NT2/D1 (cell line): ENCODE data around the gene TBX20.
"Not testable (repeated sequence)": the region's sequence is repeated elsewhere in the genome, so short reads cannot be mapped to it uniquely, and the experiment has no call there.

ENCODE experiments used
- DNase-seq: peaks from one replicate; pipeline ENCODE4 v3.0.0-alpha.2; 2011; ENCODE audit warnings: low read depth, low spot score
- H3K27me3 ChIP-seq: 2 replicates; pipeline ENCODE4 v1.6.0; 2011; ENCODE audit warnings: mild to moderate bottlenecking; ENCODE audit not compliant: insufficient read length, insufficient read depth
- H3K36me3 ChIP-seq: 2 replicates; pipeline ENCODE4 v1.6.1; 2011; ENCODE audit warnings: mild to moderate bottlenecking, low read length, mixed read lengths; ENCODE audit not compliant: insufficient read depth, insufficient read length
- H3K4me1 ChIP-seq: 2 replicates; pipeline ENCODE4 v1.5.1; 2011; ENCODE audit not compliant: insufficient read depth, insufficient read length
- H3K4me3 ChIP-seq: 2 replicates; pipeline ENCODE4 v1.5.1; 2011; ENCODE audit warnings: low read depth; ENCODE audit not compliant: insufficient read length
- H3K9ac ChIP-seq: 2 replicates; pipeline ENCODE4 v1.6.0; 2011; ENCODE audit warnings: low read depth; ENCODE audit not compliant: insufficient read length
- H3K9me3 ChIP-seq: 2 replicates; pipeline ENCODE4 v1.5.1; 2011; ENCODE audit warnings: mild to moderate bottlenecking, low read length; ENCODE audit not compliant: insufficient read depth

TBX20 gene

DNA sequence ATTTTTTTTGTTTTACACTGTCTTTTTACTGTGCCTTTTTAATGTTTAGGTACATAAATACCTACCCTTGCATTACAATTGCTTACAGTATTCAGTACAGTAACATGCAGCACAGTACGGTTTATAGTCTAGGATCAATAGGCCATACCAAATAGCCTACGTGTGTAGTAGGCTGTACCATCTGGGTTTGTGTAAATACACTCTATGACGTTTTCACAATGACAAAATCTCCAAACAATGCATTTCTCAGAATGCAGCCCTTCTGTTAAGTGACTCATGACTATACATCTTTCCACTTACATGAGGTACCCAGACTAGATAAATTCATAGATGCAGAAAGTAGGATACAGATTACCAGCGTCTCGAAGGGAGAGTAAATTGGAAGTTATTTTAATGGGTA, 26.5 kb downstream of the TBX20 start:
- H3K4me1 ChIP-seq, DNase-seq, H3K36me3 ChIP-seq, H3K4me3 ChIP-seq, H3K27me3 ChIP-seq, H3K9ac ChIP-seq, H3K9me3 ChIP-seq: not testable (repeated sequence)

DNA sequence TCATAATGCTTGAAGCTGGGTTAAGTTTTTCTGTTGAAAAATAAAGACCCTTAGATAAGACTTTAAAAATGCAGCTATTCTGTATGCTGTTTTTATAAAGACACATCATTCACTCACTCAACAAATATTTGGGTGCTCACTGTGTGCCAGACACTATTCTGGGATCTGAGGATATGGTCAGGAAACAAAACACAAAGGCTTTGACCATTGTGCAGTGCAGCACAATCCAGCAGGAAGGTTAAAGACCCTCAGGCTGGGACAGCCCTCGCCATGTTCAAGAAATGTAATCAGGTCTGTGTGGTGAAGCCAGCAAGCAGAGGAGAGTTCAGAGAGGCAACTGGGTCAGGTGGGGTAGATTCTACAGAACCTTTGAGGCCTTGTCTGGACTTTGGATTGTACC, 31.5 kb downstream of the TBX20 start:
- not testable (repeated sequence) for H3K9ac ChIP-seq, DNase-seq, H3K9me3 ChIP-seq, H3K4me3 ChIP-seq, H3K36me3 ChIP-seq, H3K27me3 ChIP-seq, H3K4me1 ChIP-seq

DNA sequence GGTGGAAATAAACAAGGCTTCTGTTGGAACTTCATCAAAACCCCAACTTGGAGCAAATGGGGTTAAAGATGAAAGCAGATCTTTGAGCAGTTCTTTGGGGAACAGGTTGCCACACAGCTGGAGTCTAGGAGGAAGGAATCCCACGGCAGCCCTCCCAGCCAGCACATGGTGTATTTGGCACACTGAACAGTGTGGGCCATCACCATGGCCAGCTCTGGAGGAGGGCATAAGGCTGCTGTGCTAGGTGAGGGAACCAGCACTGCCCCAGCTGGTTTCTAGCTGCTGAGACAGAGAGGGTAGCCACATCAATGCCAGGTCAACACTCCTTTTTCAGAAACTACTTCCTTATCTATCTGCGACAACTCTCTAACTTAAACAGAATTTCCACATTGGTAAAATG, 33.7 kb downstream of the TBX20 start:
- not testable (repeated sequence) for H3K4me1 ChIP-seq, H3K9me3 ChIP-seq, H3K4me3 ChIP-seq, DNase-seq, H3K9ac ChIP-seq, H3K27me3 ChIP-seq, H3K36me3 ChIP-seq

- not testable (repeated sequence) for H3K36me3 ChIP-seq, DNase-seq, H3K4me1 ChIP-seq, H3K4me3 ChIP-seq, H3K9me3 ChIP-seq, H3K27me3 ChIP-seq, H3K9ac ChIP-seq
Measured at GRCh38 chr7:35216033-35216432, 37.9 kb downstream of the TBX20 start.

GRCh38 chr7:35215063-35215462, 38.8 kb downstream of the TBX20 start:
- not testable (repeated sequence) for H3K36me3 ChIP-seq, H3K4me3 ChIP-seq, H3K27me3 ChIP-seq, H3K9ac ChIP-seq, DNase-seq, H3K4me1 ChIP-seq, H3K9me3 ChIP-seq

GRCh38 chr7:35206924-35207323, 47.0 kb downstream of the TBX20 start:
- not testable (repeated sequence) for H3K9me3 ChIP-seq, H3K36me3 ChIP-seq, H3K9ac ChIP-seq, H3K4me3 ChIP-seq, H3K27me3 ChIP-seq, DNase-seq, H3K4me1 ChIP-seq

GRCh38 chr7:35204850-35205249, 49.0 kb downstream of the TBX20 start:
- not testable (repeated sequence) for H3K4me1 ChIP-seq, H3K9ac ChIP-seq, H3K9me3 ChIP-seq, H3K36me3 ChIP-seq, DNase-seq, H3K27me3 ChIP-seq, H3K4me3 ChIP-seq

DNA sequence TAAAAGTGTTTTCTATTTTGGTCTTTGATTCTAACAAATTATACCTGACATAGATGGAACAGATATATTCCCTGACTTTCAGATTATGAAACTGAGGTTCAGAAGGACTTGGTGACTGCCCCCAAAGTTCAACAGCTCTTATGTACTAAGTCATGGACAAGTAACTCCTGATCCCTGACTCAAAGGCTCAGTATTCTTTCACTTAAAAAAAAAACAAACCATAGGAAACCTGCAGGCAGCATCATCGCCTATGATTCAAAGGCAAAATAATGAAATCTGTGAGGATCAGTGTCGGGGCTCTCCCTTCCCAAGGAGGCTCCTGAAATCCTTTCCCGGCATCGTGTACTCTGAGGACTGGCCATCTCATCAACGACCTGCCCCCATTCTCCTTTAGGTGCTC, 49.9 kb downstream of the TBX20 start:
- H3K9me3 ChIP-seq, H3K4me3 ChIP-seq, H3K4me1 ChIP-seq, DNase-seq, H3K9ac ChIP-seq, H3K27me3 ChIP-seq, H3K36me3 ChIP-seq: not testable (repeated sequence)

- H3K27me3 ChIP-seq, H3K4me1 ChIP-seq, H3K9me3 ChIP-seq, H3K4me3 ChIP-seq, H3K36me3 ChIP-seq, H3K9ac ChIP-seq, DNase-seq: not testable (repeated sequence)
Measured at GRCh38 chr7:35202353-35202752, 51.5 kb downstream of the TBX20 start.

DNA sequence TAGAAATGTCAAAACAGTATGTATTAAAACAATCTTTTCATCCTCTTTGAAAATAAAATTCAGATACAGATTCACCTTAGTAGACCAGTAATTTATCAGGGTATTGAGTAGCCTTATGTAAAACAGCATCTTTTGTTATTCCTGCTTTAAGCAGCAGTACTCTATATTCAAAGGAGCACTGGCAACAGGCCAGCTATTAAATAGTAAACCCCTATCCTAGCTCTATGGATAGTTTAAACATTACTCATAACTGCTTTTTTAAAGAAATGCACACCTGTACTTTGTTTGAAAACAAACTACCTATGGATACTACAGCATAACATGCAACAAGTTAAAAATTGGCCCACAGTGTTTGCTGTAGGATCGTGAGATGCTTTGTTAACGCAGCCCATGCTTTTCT, 53.7 kb downstream of the TBX20 start:
- not testable (repeated sequence) for DNase-seq, H3K9me3 ChIP-seq, H3K27me3 ChIP-seq, H3K36me3 ChIP-seq, H3K4me3 ChIP-seq, H3K9ac ChIP-seq, H3K4me1 ChIP-seq

DNA sequence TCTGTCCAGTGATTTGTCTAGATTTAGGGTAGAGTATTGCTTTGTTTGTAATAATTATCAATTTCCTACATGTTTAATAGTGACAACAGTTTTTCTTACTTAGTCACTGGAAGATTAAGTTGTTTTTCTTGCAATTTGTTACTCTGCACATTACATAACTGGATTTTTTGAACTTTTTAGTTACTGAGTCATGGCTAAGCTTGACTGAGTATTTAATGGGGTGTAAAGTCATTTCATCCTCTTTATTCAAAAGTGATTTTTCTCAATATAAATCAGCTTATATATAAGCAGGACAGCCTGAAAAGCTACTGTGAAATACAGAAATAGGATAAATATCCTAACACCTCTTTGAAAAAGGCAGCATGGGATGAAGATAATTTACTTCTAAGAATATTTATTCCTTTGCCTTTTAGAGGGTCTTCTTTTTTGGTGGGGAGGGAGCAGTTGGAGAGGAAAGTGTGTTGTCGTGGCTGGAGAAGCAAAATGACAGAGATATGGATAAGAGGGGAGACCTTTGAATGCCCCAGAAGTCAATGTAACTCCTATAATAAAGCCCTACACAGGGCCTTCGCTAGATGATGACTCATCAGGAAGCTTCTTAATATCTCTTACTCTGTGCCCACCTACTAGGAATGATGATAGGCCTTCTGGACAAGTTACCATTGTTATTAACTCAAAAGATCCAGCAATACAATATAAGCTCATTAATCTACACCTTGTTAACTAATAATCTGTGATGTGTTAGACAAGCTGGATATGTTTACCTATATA, 55.3 kb downstream of the TBX20 start:
- H3K9ac ChIP-seq, DNase-seq, H3K36me3 ChIP-seq, H3K9me3 ChIP-seq, H3K27me3 ChIP-seq, H3K4me1 ChIP-seq, H3K4me3 ChIP-seq: not testable (repeated sequence)

DNA sequence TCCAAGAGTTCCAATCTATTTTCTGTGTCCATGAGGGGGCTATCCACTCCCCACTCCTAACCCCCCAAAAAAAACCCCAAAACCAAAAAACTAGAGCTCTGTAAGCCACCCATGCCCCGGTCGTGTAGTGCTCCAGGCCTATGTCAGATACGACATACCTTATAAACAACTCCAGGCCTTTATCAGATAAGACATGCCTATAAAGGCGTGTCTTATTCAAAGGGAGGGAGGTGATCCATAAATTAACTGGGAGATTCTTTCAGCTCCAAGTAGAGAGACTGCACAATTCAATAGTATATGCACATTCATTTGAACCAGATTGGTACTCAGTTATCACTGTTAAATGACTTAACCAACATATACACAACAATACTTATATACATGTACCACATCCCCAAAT, 62.3 kb downstream of the TBX20 start:
- H3K27me3 ChIP-seq = peaks cover 13% of the 10 kb centered on the region
- not testable (repeated sequence) for H3K4me3 ChIP-seq, H3K36me3 ChIP-seq, DNase-seq, H3K9me3 ChIP-seq, H3K9ac ChIP-seq, H3K4me1 ChIP-seq
